K562 (cell line): ENCODE measurements around the gene ZNF593OS. TPM values are rescaled to one million over a fixed set of nuclear protein-coding genes. Genes with fewer than 3 reads are reported as not detected.

Source experiments
- ATF6 ChIP-seq: sonication (generic); formaldehyde crosslinking; IDR thresholded peaks from 2 replicates; pipeline ENCODE4 v1.4.0; 2020; ENCODE audit warnings: mild to moderate bottlenecking, missing genetic modification reagents
- CTBP1 ChIP-seq: fragments of 450-650 bp; IDR thresholded peaks from 2 replicates; pipeline ENCODE4 v1.6.1; 2016; ENCODE audit warnings: borderline replicate concordance
- DIDO1 ChIP-seq: fragments of 450-650 bp; IDR thresholded peaks from 2 replicates; pipeline ENCODE4 v1.6.1; 2016; ENCODE audit warnings: low read depth, missing biosample characterization, missing genetic modification characterization
- ETS2 ChIP-seq: IDR thresholded peaks from 2 replicates; pipeline ENCODE4 v1.6.1; 2016; ENCODE audit warnings: borderline replicate concordance, missing genetic modification characterization, mild to moderate bottlenecking, moderate library complexity, missing compliant biosample characterization; ENCODE audit not compliant: poor library complexity, severe bottlenecking
- GTF2E2 ChIP-seq: fragments of 200-800 bp; sonication (Bioruptor generic); IDR thresholded peaks from 2 replicates; pipeline ENCODE4 v1.6.1; 2016; ENCODE audit warnings: missing genetic modification characterization, missing compliant biosample characterization
- HDAC2 ChIP-seq: fragments of 450-650 bp; IDR thresholded peaks from 2 replicates; pipeline ENCODE4 v1.6.1; 2016; ENCODE audit warnings: mild to moderate bottlenecking
- ILK ChIP-seq: fragments of 450-650 bp; IDR thresholded peaks from 2 replicates; pipeline ENCODE4 v1.6.1; 2016; ENCODE audit warnings: missing genetic modification characterization, low read depth, mild to moderate bottlenecking, missing compliant biosample characterization, moderate library complexity, borderline replicate concordance
- KLF6 ChIP-seq: fragments of 250-450 bp; sonication (Bioruptor Pico); IDR thresholded peaks from 2 replicates; pipeline ENCODE4 v1.4.0; 2020; ENCODE audit warnings: mild to moderate bottlenecking, moderate library complexity, borderline replicate concordance
- MAZ ChIP-seq, 2 experiments: fragments of 450-650 bp in 1 of 2; sonication (generic) in 1 of 2; formaldehyde crosslinking; IDR thresholded peaks in 1 of 2; conservative IDR thresholded peaks in 1 of 2; 2 replicates each; pipeline versions ENCODE4 v1.4.0 to v1.5.0; 2020; ENCODE audit warnings: mild to moderate bottlenecking in 1 of 2, missing genetic modification reagents in 1 of 2
- MTF1 ChIP-seq: fragments of 250-450 bp; sonication (Bioruptor Pico); IDR thresholded peaks from 2 replicates; pipeline ENCODE4 v1.9.0; 2021; ENCODE audit warnings: moderate library complexity, mild to moderate bottlenecking, inconsistent platforms, borderline replicate concordance
- NFYB ChIP-seq: IDR thresholded peaks from 2 replicates; pipeline ENCODE4 v1.6.1; 2011; ENCODE audit warnings: mild to moderate bottlenecking, moderate library complexity; ENCODE audit not compliant: insufficient read length; ENCODE audit errors: extremely low read depth
- PRMT5 ChIP-seq: sonication (generic); formaldehyde crosslinking; IDR thresholded peaks from 2 replicates; pipeline ENCODE4 v1.5.0; 2020; ENCODE audit warnings: missing genetic modification reagents
- SMAD4 ChIP-seq: fragments of 250-450 bp; sonication (Bioruptor Pico); conservative IDR thresholded peaks from 2 replicates; pipeline ENCODE4 v1.8.0; 2021; ENCODE audit warnings: inconsistent platforms, mild to moderate bottlenecking, moderate library complexity
- STAG1 ChIP-seq: sonication (generic); formaldehyde crosslinking; IDR thresholded peaks from 2 replicates; pipeline ENCODE4 v1.5.0; 2020; ENCODE audit warnings: missing genetic modification reagents, borderline replicate concordance
- TEAD2 ChIP-seq: fragments of 450-650 bp; IDR thresholded peaks from 2 replicates; pipeline ENCODE4 v1.6.1; 2016; ENCODE audit warnings: missing genetic modification characterization, control low read depth, missing compliant biosample characterization
- WHSC1 ChIP-seq: IDR thresholded peaks from one replicate; pipeline ENCODE4 v1.6.1; 2012; ENCODE audit warnings: low read length, control low read depth, inconsistent platforms
- ZNF239 ChIP-seq: fragments of 250-450 bp; sonication (Bioruptor Pico); IDR thresholded peaks from 2 replicates; pipeline ENCODE4 v1.4.0; 2020; ENCODE audit warnings: mild to moderate bottlenecking
- ZNF551 ChIP-seq: fragments of 250-450 bp; sonication (Bioruptor Pico); IDR thresholded peaks from 2 replicates; pipeline ENCODE4 v1.5.0; 2021; ENCODE audit warnings: mild to moderate bottlenecking, moderate library complexity
- ZNF592 ChIP-seq: fragments of 450-650 bp; IDR thresholded peaks from 2 replicates; pipeline ENCODE4 v1.6.1; 2017; ENCODE audit warnings: antibody characterized with exemption, mild to moderate bottlenecking
- ZNF695 ChIP-seq: fragments of 450-650 bp; formaldehyde crosslinking; IDR thresholded peaks from 2 replicates; pipeline ENCODE4 v1.4.0; 2020; ENCODE audit warnings: mild to moderate bottlenecking, moderate library complexity
- polyA plus RNA-seq, 8 experiments: library from polyadenylated mRNA; depleted of rRNA in 4 of 8; stranded (reverse) in 5 of 8; unstranded in 3 of 8; fragments of >200 nt; fragmentation: Nextera tagmentation in 2 of 8; fragmentation: Illumina TruSeq in 1 of 8; extraction: Ambion mirVana in 2 of 8; extraction: Trizol in 1 of 8; gene quantifications; 2 replicates each; pipeline versions ENCODE4 v1.2.1 to v1.2.3, GENCODE V29; 2011 to 2014; ENCODE audit warnings: inconsistent platforms in 1 of 8, missing spikeins in 1 of 8
- total RNA-seq, 7 experiments: library from RNA; depleted of rRNA in 6 of 7; stranded (reverse); fragments of >200 nt in 6 of 7; fragmentation: Illumina TruSeq in 2 of 7; extraction: Trizol in 2 of 7; gene quantifications; 2 replicates each; pipeline versions ENCODE4 v1.2.1 to v1.2.3, GENCODE V29; 2011 to 2021; ENCODE audit warnings: low replicate concordance in 1 of 7
- TF ChIP-seq, protein P1 (sequence below): fragments of 250-450 bp; sonication (Bioruptor Pico); IDR thresholded peaks from 2 replicates; pipeline ENCODE4 v1.8.0; 2021; ENCODE audit warnings: moderate library complexity, mild to moderate bottlenecking, inconsistent platforms
- TF ChIP-seq, protein P2 (sequence below): fragments of 250-450 bp; sonication (Bioruptor Pico); IDR thresholded peaks from 2 replicates; pipeline ENCODE4 v1.6.1; 2021; ENCODE audit warnings: mild to moderate bottlenecking

Gene ZNF593OS
- total and polyA plus RNA-seq, 9 of the 15 experiments (the other 6 are each of a cell fraction or from before 2014, with no cell fraction given) = 0.24 to 0.27 TPM; not detected in 7

GRCh38 chr1:26129778-26130177 lies 41.9 kb downstream of the ZNF593OS start (continued):
- TF ChIP-seq ETS2 (tag) (no peak), PRMT5 (CRISPR knock-in tag) (no peak), ZNF551 (no peak), HDAC2 (no peak), GTF2E2 (tag) (no peak), WHSC1 (no peak), CTBP1 (no peak), TEAD2 (tag) (0 out of 2 replicates have a peak, but pooled peaks have one; percentile 43), DIDO1 (tag) (no peak), ZNF695 (CRISPR knock-in tag) (no peak), ZNF239 (CRISPR knock-in tag) (peak; percentile 57; the same call in 1 of the 2 replicates), ATF6 (no peak), ZNF592 (peak; percentile 96), MTF1 (CRISPR knock-in tag) (0 out of 2 replicates have a peak, but pooled peaks have one; percentile 57), KLF6 (peak; percentile 87), STAG1 (CRISPR knock-in tag) (no peak), NFYB (no peak), SMAD4 (no peak; the same call in 1 of the 2 replicates), ILK (tag) (0 out of 2 replicates have a peak, but pooled peaks have one; percentile 28), MAZ (CRISPR knock-in tag; conservative IDR thresholded peaks at IDR 0.05 in 1 of 2, IDR thresholded peaks at IDR 0.05 in 1 of 2) (no peak)
- TF ChIP-seq, protein P1, sequence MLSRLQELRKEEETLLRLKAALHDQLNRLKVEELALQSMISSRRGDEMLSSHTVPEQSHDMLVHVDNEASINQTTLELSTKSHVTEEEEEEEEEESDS (CRISPR knock-in tag) = peak; percentile 2; the same call in 1 of the 2 replicates
- TF ChIP-seq, protein P2, sequence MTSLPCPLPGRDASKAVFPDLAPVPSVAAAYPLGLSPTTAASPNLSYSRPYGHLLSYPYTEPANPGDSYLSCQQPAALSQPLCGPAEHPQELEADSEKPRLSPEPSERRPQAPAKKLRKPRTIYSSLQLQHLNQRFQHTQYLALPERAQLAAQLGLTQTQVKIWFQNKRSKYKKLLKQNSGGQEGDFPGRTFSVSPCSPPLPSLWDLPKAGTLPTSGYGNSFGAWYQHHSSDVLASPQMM (CRISPR knock-in tag) = no peak
